ENCODE measurements around the gene MOSPD3. TPM values are rescaled to one million over a fixed set of nuclear protein-coding genes. Genes with fewer than 3 reads are reported as not detected.

The MOSPD3 gene
- total and polyA plus RNA-seq, 2 of the 13 experiments (the other 11 are each of a cell fraction or from before 2014, with no cell fraction given), result 7.6 to 8.8 TPM

GRCh38 chr7:100563100-100563564, 49.2 kb upstream of the MOSPD3 start:
- Histone ChIP-seq H2AFZ (ENCODE audit: low read length) (no peak overlapping the region), H3K36me3 (replicated peaks in 1 of 2; ENCODE audit: control insufficient read depth in 1 of 2, insufficient read depth in 2 of 2, low read length in 2 of 2) (peaks cover 28 to 67% of the 10 kb centered on the region in 2 experiments), H4K20me1 (ENCODE audit: insufficient read depth, low read length) (peaks cover 21% of the 10 kb centered on the region; the same call in 1 of the 2 replicates), H3K9ac (ENCODE audit: insufficient read depth, low read depth, low read length) (no peak overlapping the region), H3K9me3 (ENCODE audit: low read length) (no peaks in the 10 kb centered on the region), H3K4me1 (ENCODE audit: insufficient read depth, low read length) (peaks cover 93% of the 10 kb centered on the region), H3K79me2 (ENCODE audit: insufficient read depth, low read length) (peaks cover 4% of the 10 kb centered on the region), H3K27ac (ENCODE audit: extremely low read length, insufficient read depth, low read length) (peak overlapping the region; percentile 5), H3K4me2 (ENCODE audit: low read depth, low read length) (no peak overlapping the region), H3K27me3 (ENCODE audit: control insufficient read depth in 1 of 2, insufficient read depth in 2 of 2, low read length in 2 of 2) (no peaks in the 10 kb centered on the region), H3K4me3 (replicated peaks in 1 of 3; ENCODE audit: insufficient read depth in 1 of 3, low read depth in 2 of 3, low read length in 3 of 3) (no peak overlapping the region)
- ChIA-PET POLR2A (interaction anchor here (1.2 kb wide), 1 partner anchor 23 kb away, joined by 3 read pairs; the partner anchor contains the start of gene FBXO24), CTCF (ENCODE audit: low intra/inter-chr PET ratio, low total read pairs) (interaction anchor here (0.5 to 1.6 kb wide), 2 partner anchors 93 to 147 kb away, joined by 3 to 5 read pairs; no protein-coding TSS in a partner anchor)
- no TSS peak for BruUV-seq (replicated peaks)
- in situ Hi-C loops (cut with HindIII; ENCODE audit: extremely low pct_ligation_motif_present, low pct_unique_long_range_greater_than_20kb), result no loop called here
- TF ChIP-seq U2AF1 (optimal IDR thresholded peaks at IDR 0.05; ENCODE audit: low read depth, low read length) (peak; percentile 19), RBM22 (optimal IDR thresholded peaks at IDR 0.05; ENCODE audit: low read length) (peak; percentile 85), ZSCAN21 (CRISPR knock-in tag; IDR thresholded peaks at IDR 0.05; ENCODE audit: borderline replicate concordance) (0 out of 2 replicates have a peak, but pooled peaks have one; percentile 35), EED (CRISPR knock-in tag; IDR thresholded peaks at IDR 0.05) (no peak), RAD21 (CRISPR knock-in tag; IDR thresholded peaks at IDR 0.05) (no peak), UBTF (CRISPR knock-in tag; IDR thresholded peaks at IDR 0.05) (no peak), KMT2B (CRISPR knock-in tag; IDR thresholded peaks at IDR 0.05) (no peak), ZNF234 (CRISPR knock-in tag; conservative IDR thresholded peaks at IDR 0.05) (no peak), ZNF274 (CRISPR knock-in tag; IDR thresholded peaks at IDR 0.05) (0 out of 2 replicates have a peak, but pooled peaks have one; percentile 55), SRSF9 (IDR thresholded peaks at IDR 0.05; ENCODE audit: borderline replicate concordance, insufficient read depth, low read depth, low read length, poor library complexity, severe bottlenecking) (no peak), ZNF672 (CRISPR knock-in tag; IDR thresholded peaks at IDR 0.05) (no peak), ZNF501 (CRISPR knock-in tag; IDR thresholded peaks at IDR 0.05) (no peak), ZNF598 (CRISPR knock-in tag; IDR thresholded peaks at IDR 0.05; ENCODE audit: borderline replicate concordance) (0 out of 2 replicates have a peak, but pooled peaks have one; percentile 56), ZSCAN9 (CRISPR knock-in tag; IDR thresholded peaks at IDR 0.05; ENCODE audit: borderline replicate concordance) (no peak), LBX2 (CRISPR knock-in tag; IDR thresholded peaks at IDR 0.05; ENCODE audit: borderline replicate concordance) (no peak)
- intact Hi-C loops (cut with micrococcal nuclease; ENCODE audit: unreplicated experiment), result loop anchor here (5.0 kb wide), 1 partner anchor 96 kb away; no protein-coding TSS in a partner anchor
- 88% methylated on average over 7 of the region's 8 CpGs for WGBS (ENCODE audit: low lambda C conversion rate)
- FAIRE-seq (no peak), ATAC-seq (no peak), DNase-seq (ENCODE audit: low spot score) (no peak)
